ENCODE measurements around the gene PPP6R2. TPM values are rescaled to one million over a fixed set of nuclear protein-coding genes. Genes with fewer than 3 reads are reported as not detected.

PPP6R2 gene
- total RNA-seq, 1 experiment from 2014 or later: 61.3 TPM

- TF ChIP-seq ATF3 (IDR thresholded peaks at IDR 0.05): no peak
- TF ChIP-seq SRF (IDR thresholded peaks at IDR 0.05; ENCODE audit: low read depth): no peak
- no peak for TF ChIP-seq EZH2phosphoT487 (IDR thresholded peaks at IDR 0.05; ENCODE audit: borderline replicate concordance)
- TF ChIP-seq POLR2A (IDR thresholded peaks at IDR 0.05; ENCODE audit: borderline replicate concordance, extremely low read depth, insufficient read depth, insufficient read length): no peak
- TF ChIP-seq RAD21 (IDR thresholded peaks at IDR 0.05; ENCODE audit: low read depth): no peak
- no peak for TF ChIP-seq CEBPB (IDR thresholded peaks at IDR 0.05; ENCODE audit: low read depth)
- TF ChIP-seq EGR1 (IDR thresholded peaks at IDR 0.05; ENCODE audit: low read depth): no peak
- TF ChIP-seq CBX3 (IDR thresholded peaks at IDR 0.05; ENCODE audit: low read depth): no peak
- no peak for TF ChIP-seq EZH2 (IDR thresholded peaks at IDR 0.05)
- TF ChIP-seq ZNF274 (IDR thresholded peaks at IDR 0.05; ENCODE audit: low read depth, low read length): no peak
- no peak for TF ChIP-seq TCF7L2 (IDR thresholded peaks at IDR 0.05; ENCODE audit: borderline replicate concordance, extremely low read depth, insufficient read depth, insufficient read length)
- no peak for TF ChIP-seq ELF1 (IDR thresholded peaks at IDR 0.05; ENCODE audit: borderline replicate concordance, low read depth)
- no peak for TF ChIP-seq SP1 (IDR thresholded peaks at IDR 0.05; ENCODE audit: low read depth)
- no peak for TF ChIP-seq ZBTB33 (IDR thresholded peaks at IDR 0.05; ENCODE audit: extremely low read depth, insufficient replicate concordance, low read length)
- Histone ChIP-seq H3K9ac (ENCODE audit: low read length) (no peak overlapping the region), H3K27ac (ENCODE audit: low read depth, low read length) (no peak overlapping the region), H3K9me3 (ENCODE audit: control insufficient read depth in 1 of 2, insufficient read depth in 1 of 2, low read depth in 1 of 2, low read length in 2 of 2) (no peaks in the 10 kb centered on the region), H3K4me3 (replicated peaks in 1 of 2; ENCODE audit: low read depth in 1 of 2, low read length in 2 of 2) (no peak overlapping the region), H4K20me1 (ENCODE audit: insufficient read depth) (no peaks in the 10 kb centered on the region), H3K4me2 (ENCODE audit: low read length) (no peak overlapping the region), H2AFZ (ENCODE audit: low read depth, low read length, poor library complexity, severe bottlenecking) (no peak overlapping the region), H3K4me1 (ENCODE audit: control insufficient read depth in 1 of 2, insufficient read depth in 2 of 2, low read length in 2 of 2) (peaks cover 0 to 4% of the 10 kb centered on the region in 2 experiments; a peak in 2 of 4 replicates), H3K79me2 (ENCODE audit: insufficient read depth, low read length) (no peaks in the 10 kb centered on the region), H3K36me3 (ENCODE audit: control insufficient read depth in 1 of 2, insufficient read depth in 2 of 2, low read length in 2 of 2) (peaks cover 4 to 8% of the 10 kb centered on the region in 2 experiments; a peak in 2 of 4 replicates), H3K9me2 (ENCODE audit: insufficient read depth) (no peaks in the 10 kb centered on the region), H3K27me3 (ENCODE audit: insufficient read depth, low read length) (no peaks in the 10 kb centered on the region)
- ChIA-PET CTCF (no interaction called here), POLR2A (no interaction called here), RAD21 (ENCODE audit: low non-redundant PET in 1 of 2, low total read pairs in 2 of 2, uncharacterized antibody in 2 of 2, unreplicated experiment in 2 of 2) (no interaction called here)
- intact Hi-C loops (cut with micrococcal nuclease): no loop called here
- DNase-seq (ENCODE audit: low read depth, low spot score) (no peak), ATAC-seq (no peak)
- no TSS peak for BruUV-seq (replicated peaks)
Measured at GRCh38 chr22:50439871-50440331, 96.8 kb downstream of the PPP6R2 start.
